K562 (cell line): Measurements from ENCODE around the gene ADAMTS2. TPM values are rescaled to one million over a fixed set of nuclear protein-coding genes. Genes with fewer than 3 reads are reported as not detected.

ENCODE experiments used
- ATAC-seq: fragments of 200-7000 bp; cut with Tn5 transposase; 3 replicates; pipeline ENCODE4 v1.9.1; 2020; ENCODE audit warnings: moderate library complexity
- BruUV-seq: library from RNA; stranded (reverse); fragments of 400-500 nt; replicated peaks from 2 replicates; lab custom pipeline; 2021; lab: Mats Ljungman, UMichigan
- CTCF ChIA-PET: fragments of 300-600 bp; formaldehyde crosslinking; extraction: SDS; loops from one replicate; lab custom pipeline; 2021; ENCODE audit warnings: low intra/inter-chr PET ratio; lab: Yijun Ruan, JAX
- POLR2A ChIA-PET: fragments of 300-600, 350-650 bp; sonication (Branson Sonifier 250); formaldehyde crosslinking; extraction: SDS; loops from one replicate; lab custom pipeline; 2021; ENCODE audit warnings: antibody characterized with exemption, inconsistent platforms; lab: Yijun Ruan, JAX
- DNase-seq, 4 experiments: peaks; one replicate each; pipeline versions ENCODE4 v3.0.0 to v3.0.0-alpha.2; 2011 to 2018; ENCODE audit warnings: low spot score in 3 of 4, mixed read lengths in 3 of 4; ENCODE audit errors: extremely low read depth in 1 of 4
- FAIRE-seq: peaks from 2 replicates; lab custom pipeline; 2011; peaks lifted over from hg19 to GRCh38; lab: Jason Lieb, UNC
- H2AFZ ChIP-seq: 2 replicates; pipeline ENCODE4 v1.6.0; 2011; ENCODE audit warnings: low read depth, low read length, control low read depth, inconsistent platforms
- H3K27ac ChIP-seq: fragments of 200-600 bp; 3 replicates; pipeline ENCODE4 v1.8.0; 2011; ENCODE audit warnings: low read depth, mild to moderate bottlenecking, control low read depth, inconsistent platforms, low read length, moderate library complexity, mixed read lengths; ENCODE audit errors: extremely low read depth
- H3K27me3 ChIP-seq, 2 experiments: fragments of 300-600 bp in 1 of 2; 2 replicates in 1 of 2; 3 replicates in 1 of 2; pipeline versions ENCODE4 v1.6.0 to v1.8.0; 2011; ENCODE audit warnings: inconsistent platforms in 2 of 2, low read length in 2 of 2, mild to moderate bottlenecking in 1 of 2, mixed read lengths in 1 of 2, moderate library complexity in 1 of 2; ENCODE audit not compliant: control insufficient read depth in 2 of 2, insufficient read depth in 2 of 2
- H3K36me3 ChIP-seq: fragments of 300-600 bp; 3 replicates; pipeline ENCODE4 v1.8.0; 2011; ENCODE audit warnings: mild to moderate bottlenecking, low read length, inconsistent platforms; ENCODE audit not compliant: control insufficient read depth, insufficient read depth
- H3K4me1 ChIP-seq, 2 experiments: fragments of 200-600 bp in 1 of 2; replicated peaks in 1 of 2; 2 replicates in 1 of 2; 3 replicates in 1 of 2; pipeline versions ENCODE4 v1.5.1 to v1.8.0; 2011; ENCODE audit warnings: inconsistent platforms in 2 of 2, low read length in 2 of 2, mild to moderate bottlenecking in 1 of 2, mixed read lengths in 1 of 2, moderate library complexity in 1 of 2; ENCODE audit not compliant: control insufficient read depth in 2 of 2, insufficient read depth in 2 of 2
- H3K4me2 ChIP-seq: 2 replicates; pipeline ENCODE4 v1.6.1; 2011; ENCODE audit warnings: low read length, control low read depth, inconsistent platforms, mixed read lengths; ENCODE audit not compliant: insufficient read depth
- H3K4me3 ChIP-seq: fragments of 200-600 bp; sonication (generic), shearing (Covaris generic); 2 replicates; pipeline ENCODE4 v1.5.1; 2016; ENCODE audit warnings: control low read depth, inconsistent platforms
- H3K79me2 ChIP-seq: fragments of 200-600 bp; 3 replicates; pipeline ENCODE4 v1.8.0; 2011; ENCODE audit warnings: low read length, inconsistent platforms; ENCODE audit not compliant: control insufficient read depth, insufficient read depth
- H3K9ac ChIP-seq, 2 experiments: 2 replicates each; pipeline versions ENCODE4 v1.6.0 to v1.6.1; 2011; ENCODE audit warnings: low read depth in 2 of 2, low read length in 2 of 2, control low read depth in 1 of 2, inconsistent platforms in 1 of 2, mild to moderate bottlenecking in 1 of 2, mixed read lengths in 1 of 2; ENCODE audit not compliant: insufficient read depth in 1 of 2
- H3K9me1 ChIP-seq: one replicate; pipeline ENCODE4 v1.6.0; 2011; ENCODE audit warnings: inconsistent platforms, mild to moderate bottlenecking, low read length, moderate library complexity; ENCODE audit not compliant: control insufficient read depth, insufficient read depth
- H3K9me3 ChIP-seq: replicated peaks from 2 replicates; pipeline ENCODE4 v1.5.1; 2011; ENCODE audit warnings: low read depth, low read length, inconsistent platforms; ENCODE audit not compliant: control insufficient read depth, insufficient read depth
- H4K20me1 ChIP-seq: replicated peaks from 2 replicates; pipeline ENCODE4 v1.6.1; 2011; ENCODE audit warnings: low read length, inconsistent platforms, mixed read lengths; ENCODE audit not compliant: control insufficient read depth, insufficient read depth
- BDP1 ChIP-seq: IDR thresholded peaks from 3 replicates; pipeline ENCODE4 v1.6.1; 2011; ENCODE audit not compliant: insufficient read length, insufficient read depth
- CREBBP ChIP-seq: IDR thresholded peaks from one replicate; pipeline ENCODE4 v1.6.1; 2012; ENCODE audit warnings: low read depth, mild to moderate bottlenecking, control low read depth, inconsistent platforms, low read length
- CTCFL ChIP-seq: IDR thresholded peaks from 2 replicates; pipeline ENCODE4 v1.6.1; 2011; ENCODE audit warnings: borderline replicate concordance, low read depth, mild to moderate bottlenecking, moderate library complexity, low read length; ENCODE audit not compliant: insufficient read depth, poor library complexity, severe bottlenecking
- HIVEP1 ChIP-seq: fragments of 250-450 bp; sonication (Bioruptor Pico); IDR thresholded peaks from 2 replicates; pipeline ENCODE4 v1.4.0; 2020; ENCODE audit warnings: mild to moderate bottlenecking
- MBD1 ChIP-seq: fragments of 250-450 bp; sonication (Bioruptor Pico); IDR thresholded peaks from 2 replicates; pipeline ENCODE4 v1.8.0; 2022; ENCODE audit warnings: inconsistent platforms
- PBX2 ChIP-seq, 2 experiments: IDR thresholded peaks in 1 of 2; conservative IDR thresholded peaks in 1 of 2; 2 replicates each; pipeline ENCODE4 v1.6.1; 2016; ENCODE audit warnings: low read depth in 2 of 2, mild to moderate bottlenecking in 1 of 2, missing compliant biosample characterization in 1 of 2, missing genetic modification characterization in 1 of 2, moderate library complexity in 1 of 2
- THAP7 ChIP-seq: fragments of 250-450 bp; sonication (Bioruptor Pico); IDR thresholded peaks from 2 replicates; pipeline ENCODE4 v1.5.0; 2021
- XRCC4 ChIP-seq: IDR thresholded peaks from one replicate; pipeline ENCODE4 v1.6.1; 2011; ENCODE audit not compliant: insufficient read depth, insufficient read length; ENCODE audit errors: extremely low read depth
- ZHX1 ChIP-seq: fragments of 150-350 bp; conservative IDR thresholded peaks from 2 replicates; pipeline ENCODE4 v1.6.1; 2014; ENCODE audit warnings: low read length
- ZNF212 ChIP-seq: fragments of 450-650 bp; formaldehyde crosslinking; IDR thresholded peaks from 2 replicates; pipeline ENCODE4 v1.4.0; 2020; ENCODE audit warnings: mild to moderate bottlenecking
- WGBS: fragments of 100-300 bp; shearing (Covaris generic); methylation state at CpG from one replicate; pipeline ENCODE4 v1.1.6; 2016; ENCODE audit warnings: low coverage, mixed read lengths; ENCODE audit not compliant: insufficient coverage; ENCODE audit errors: missing lambda C conversion rate; 5-methylcytosine and 5-hydroxymethylcytosine counted together
- in situ Hi-C: fragments of 300-500 bp; cut with MboI; formaldehyde crosslinking; loops from 4 replicates; pipeline ENCODE4 v1.15.0; 2018; ENCODE audit warnings: inconsistent platforms, mixed read lengths
- intact Hi-C: fragments of 100-400 bp; cut with micrococcal nuclease; formaldehyde crosslinking; loops from 2 replicates; pipeline ENCODE4 v1.14.2; 2022
- polyA plus RNA-seq, 8 experiments: library from polyadenylated mRNA; depleted of rRNA in 4 of 8; stranded (reverse) in 5 of 8; unstranded in 3 of 8; fragments of >200 nt; fragmentation: Nextera tagmentation in 2 of 8; fragmentation: Illumina TruSeq in 1 of 8; extraction: Ambion mirVana in 2 of 8; extraction: Trizol in 1 of 8; gene quantifications; 2 replicates each; pipeline versions ENCODE4 v1.2.1 to v1.2.3, GENCODE V29; 2011 to 2014; ENCODE audit warnings: inconsistent platforms in 1 of 8, missing spikeins in 1 of 8
- total RNA-seq, 7 experiments: library from RNA; depleted of rRNA in 6 of 7; stranded (reverse); fragments of >200 nt in 6 of 7; fragmentation: Illumina TruSeq in 2 of 7; extraction: Trizol in 2 of 7; gene quantifications; 2 replicates each; pipeline versions ENCODE4 v1.2.1 to v1.2.3, GENCODE V29; 2011 to 2021; ENCODE audit warnings: low replicate concordance in 1 of 7

The ADAMTS2 gene
- total and polyA plus RNA-seq, 9 of the 15 experiments (the other 6 are each of a cell fraction or from before 2014, with no cell fraction given), result not detected

GRCh38 chr5:179279347-179280094 is 65.7 kb downstream of the ADAMTS2 start:
- H3K4me2 ChIP-seq, result no peak overlapping the region
- H3K9me3 ChIP-seq, result no peaks in the 10 kb centered on the region
- H3K4me3 ChIP-seq, result no peak overlapping the region
- FAIRE-seq, result no peak
- no peak overlapping the region for H2AFZ ChIP-seq
- in situ Hi-C loops, result no loop called here
- no peaks in the 10 kb centered on the region for H4K20me1 ChIP-seq
- ChIA-PET POLR2A (interaction anchor here (0.6 to 1.1 kb wide), 3 partner anchors 10 to 636 kb away, joined by 3 to 4 read pairs (median 3); no protein-coding TSS in a partner anchor), CTCF (no interaction called here)
- H3K36me3 ChIP-seq, result no peaks in the 10 kb centered on the region
- no peak for DNase-seq
- no peaks in the 10 kb centered on the region for H3K9me1 ChIP-seq
- no peaks in the 10 kb centered on the region; a peak in 1 of 5 replicates for H3K27me3 ChIP-seq
- BruUV-seq, result no TSS peak
- no peaks in the 10 kb centered on the region for H3K79me2 ChIP-seq
- no peak overlapping the region for H3K9ac ChIP-seq
- intact Hi-C loops, result no loop called here
- H3K27ac ChIP-seq, result no peak overlapping the region
- peaks cover 4 to 10% of the 10 kb centered on the region in 2 experiments; a peak in 2 of 5 replicates for H3K4me1 ChIP-seq
- ATAC-seq, result peak; percentile 39; the same call in 1 of the 3 replicates
- 0% methylated on average over 12 of the region's 14 CpGs for WGBS
- TF ChIP-seq PBX2 (CRISPR knock-in tag; IDR thresholded peaks at IDR 0.05; ENCODE audit: low read depth) (no peak), PBX2 (tag; conservative IDR thresholded peaks at IDR 0.05; ENCODE audit: low read depth) (no peak), MBD1 (CRISPR knock-in tag) (no peak), THAP7 (CRISPR knock-in tag) (no peak), CREBBP (no peak), ZHX1 (no peak), HIVEP1 (CRISPR knock-in tag) (no peak), XRCC4 (no peak), CTCFL (no peak), ZNF212 (no peak), BDP1 (no peak)
